ENCODE data around the gene MORN2.

MORN2 gene

DNA sequence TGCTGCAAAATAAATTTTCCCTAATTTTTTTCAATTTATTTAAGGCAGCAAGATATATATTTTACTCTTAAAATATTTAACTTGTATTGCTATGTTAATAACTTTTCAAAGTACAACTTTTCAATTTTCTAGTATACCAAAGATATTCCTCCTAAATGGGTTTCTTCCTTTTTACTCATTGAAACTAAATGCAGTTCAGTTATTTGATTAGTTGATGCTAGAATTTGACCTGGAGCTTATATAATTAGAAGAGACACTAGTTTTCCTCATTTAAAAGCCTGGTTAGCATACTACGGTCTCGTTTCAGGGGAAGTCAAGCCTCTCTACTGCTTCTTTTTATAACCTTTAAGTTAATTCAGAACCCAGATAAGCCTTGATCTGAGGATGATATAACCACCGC, 13.8 kb downstream of the MORN2 start, which contains the start of gene ARHGEF33:
TSS of gene ARHGEF33 (plus strand) at position 301 of the 400 bp plus-strand sequence. CDS start 29,573 bp downstream, outside the sequence.
- DNase-seq (ENCODE audit: low spot score) = no peak

GRCh38 chr2:38892819-38893218, 17.0 kb downstream of the MORN2 start:
- no peak for DNase-seq (ENCODE audit: low spot score)

DNA sequence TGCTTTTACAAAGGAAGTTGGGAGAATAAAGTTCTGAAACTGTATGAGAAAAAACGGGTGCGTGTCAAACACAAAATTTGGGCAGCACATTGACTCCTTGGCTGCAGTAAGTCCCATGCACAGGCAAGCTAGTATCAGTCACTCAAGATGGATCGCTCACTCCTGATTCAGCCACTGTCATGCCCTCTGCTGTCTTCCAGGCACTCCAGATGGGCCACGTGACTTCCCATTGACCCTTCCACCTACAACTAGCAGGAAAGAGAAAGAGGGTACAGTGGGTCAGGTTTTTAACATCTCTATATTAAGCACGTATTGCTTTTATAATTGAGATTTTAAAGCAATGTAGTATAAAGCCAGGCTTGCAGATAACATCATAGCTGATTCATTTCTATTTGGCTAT, 22.5 kb downstream of the MORN2 start:
- DNase-seq (ENCODE audit: low spot score) = no peak

DNA sequence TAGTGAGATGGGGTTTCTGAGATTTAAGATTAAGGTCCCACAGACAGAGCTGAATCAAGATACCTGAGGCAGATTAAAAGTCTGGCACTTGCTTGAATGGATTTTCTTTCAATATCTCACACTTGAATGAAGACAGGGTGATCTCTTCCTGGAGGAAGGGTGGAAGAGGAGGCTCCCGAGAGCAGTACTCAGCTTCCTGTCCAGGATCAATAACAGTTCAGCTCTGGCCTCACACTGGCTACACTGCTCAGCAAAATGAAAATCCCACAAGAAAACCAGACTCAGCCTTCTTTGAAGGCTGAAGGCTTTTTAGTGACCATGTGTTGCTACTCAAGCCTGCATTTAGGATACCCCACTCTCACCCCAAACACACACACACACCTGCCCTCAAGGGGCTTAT, 24.9 kb downstream of the MORN2 start:
- no peak for DNase-seq (ENCODE audit: low spot score)

GRCh38 chr2:38905251-38905650, 29.5 kb downstream of the MORN2 start:
- DNase-seq (ENCODE audit: low spot score) = no peak

GRCh38 chr2:38907242-38907641, 31.5 kb downstream of the MORN2 start:
- no peak for DNase-seq (ENCODE audit: low spot score)

GRCh38 chr2:38907743-38908562, 32.2 kb downstream of the MORN2 start:
- no peak for DNase-seq (ENCODE audit: low spot score)

GRCh38 chr2:38909872-38910271, 34.1 kb downstream of the MORN2 start:
- no peak for DNase-seq (ENCODE audit: low spot score)

DNA sequence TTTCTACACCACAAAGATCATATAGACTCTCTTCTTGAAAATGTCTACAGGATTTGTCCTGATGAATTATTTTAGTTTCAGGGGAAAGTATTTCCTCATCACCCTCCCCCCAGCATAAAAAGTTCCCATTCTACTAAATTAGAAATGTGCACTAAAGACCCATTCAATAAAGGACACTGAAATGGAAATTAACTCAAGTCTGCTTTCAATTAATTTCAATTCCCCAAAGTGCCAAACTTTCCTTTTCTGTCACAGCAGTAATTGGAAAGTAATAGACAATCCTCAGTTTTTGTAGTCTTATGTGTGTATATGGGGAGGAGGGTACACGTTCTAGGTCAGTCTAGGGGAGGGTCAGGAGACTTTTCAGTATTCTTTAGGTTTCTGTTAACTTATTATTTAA, 35.4 kb downstream of the MORN2 start:
- DNase-seq (ENCODE audit: low spot score) = no peak

DNA sequence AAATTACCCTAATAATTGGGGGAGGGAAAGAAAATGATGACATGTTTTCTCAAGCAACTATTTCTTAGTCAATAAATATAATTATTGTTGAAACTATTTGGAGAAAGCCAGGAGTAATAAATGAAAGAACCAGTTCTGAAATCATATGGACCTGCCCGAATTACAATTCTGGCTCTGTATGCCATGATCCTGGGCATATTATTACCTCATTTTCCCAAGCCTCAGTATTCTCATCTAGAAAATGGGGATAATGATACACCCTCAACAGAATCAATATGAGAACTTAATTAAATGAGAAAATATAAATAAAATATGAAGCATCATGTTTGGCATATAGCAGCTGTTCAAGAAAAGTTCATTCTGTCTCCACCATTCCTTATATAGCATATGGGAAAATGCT, 36.8 kb downstream of the MORN2 start:
- no peak for DNase-seq (ENCODE audit: low spot score)

- no peak for DNase-seq (ENCODE audit: low spot score)
Measured at GRCh38 chr2:38922389-38922788, 46.6 kb downstream of the MORN2 start.

DNA sequence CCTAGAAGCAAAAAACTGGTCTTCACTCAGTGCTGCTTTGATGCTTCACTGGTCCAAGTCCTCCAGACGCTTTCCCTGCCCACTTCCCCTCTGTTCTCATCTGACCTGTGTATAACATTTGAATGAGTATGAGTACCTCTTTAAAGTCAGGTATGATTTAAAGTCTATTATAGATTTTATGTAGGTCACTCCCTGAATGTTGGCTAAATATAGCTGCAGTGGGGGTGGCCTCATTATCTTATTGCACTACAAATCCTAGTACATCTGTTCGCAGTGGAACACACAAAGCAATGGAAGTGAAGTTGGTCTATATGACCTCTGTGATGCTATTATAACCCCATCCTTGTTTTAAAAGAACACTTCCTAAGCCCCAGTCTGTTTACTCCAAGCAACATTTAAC, 47.1 kb downstream of the MORN2 start:
- DNase-seq (ENCODE audit: low spot score) = no peak

GRCh38 chr2:38925982-38926381, 50.2 kb downstream of the MORN2 start:
- DNase-seq (ENCODE audit: low spot score) = no peak

DNA sequence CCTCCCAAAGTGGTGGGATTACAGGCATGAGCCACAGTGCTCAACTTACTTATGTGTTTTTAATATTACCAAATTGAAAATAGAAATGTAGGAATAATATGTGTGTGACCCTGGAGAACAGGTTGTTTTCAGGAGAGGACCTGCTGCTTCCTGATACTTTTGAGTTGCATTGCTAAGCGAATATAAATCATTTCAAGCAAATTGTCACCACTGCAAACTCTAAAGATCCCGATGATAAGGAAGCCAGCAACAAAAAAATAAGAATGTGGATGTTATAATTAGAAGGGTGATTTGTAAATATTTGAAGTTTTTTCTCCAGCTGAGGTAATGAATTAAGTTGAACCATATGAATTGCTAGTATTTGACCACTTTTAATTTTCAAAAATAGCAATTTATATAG, 54.8 kb downstream of the MORN2 start:
- DNase-seq (ENCODE audit: low spot score) = no peak

All from AG08395 (cell line).